ENCODE results near the gene COL2A1.

Gene COL2A1

GRCh38 chr12:47944685-47945340 is 59.5 kb downstream of the COL2A1 start:
- DNase-seq: no peak

GRCh38 chr12:47943623-47944340 is 60.5 kb downstream of the COL2A1 start:
- DNase-seq: no peak

DNA sequence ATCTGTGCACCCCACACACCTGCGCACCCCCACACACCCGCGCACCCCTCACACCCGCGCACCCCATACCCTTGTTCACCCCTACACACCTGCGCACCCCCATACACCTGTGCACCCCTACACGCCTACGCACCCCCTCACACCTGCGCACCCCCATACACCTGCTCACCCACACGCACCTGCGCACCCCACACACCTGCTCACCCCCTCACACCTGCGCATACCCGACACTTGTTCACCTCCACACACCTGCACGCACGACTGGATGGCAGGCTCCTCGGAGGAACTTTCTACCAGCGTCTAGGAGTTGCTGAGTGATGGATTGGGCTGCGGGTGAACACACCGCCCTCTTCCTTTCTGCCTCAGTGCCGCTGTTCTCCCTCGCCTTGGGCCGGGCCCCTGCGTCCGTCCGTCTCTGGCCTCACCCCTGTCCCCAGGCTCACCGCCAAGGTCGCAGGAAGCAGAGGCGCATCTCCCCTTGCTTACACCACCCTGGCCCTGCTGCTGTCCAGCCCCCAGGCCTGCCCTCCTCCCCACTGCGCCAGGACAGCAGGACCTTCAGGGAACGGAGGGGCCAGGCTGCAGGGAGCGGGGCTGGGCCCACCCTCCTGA is 61.6 kb downstream of the COL2A1 start:
- no peak for DNase-seq

DNA sequence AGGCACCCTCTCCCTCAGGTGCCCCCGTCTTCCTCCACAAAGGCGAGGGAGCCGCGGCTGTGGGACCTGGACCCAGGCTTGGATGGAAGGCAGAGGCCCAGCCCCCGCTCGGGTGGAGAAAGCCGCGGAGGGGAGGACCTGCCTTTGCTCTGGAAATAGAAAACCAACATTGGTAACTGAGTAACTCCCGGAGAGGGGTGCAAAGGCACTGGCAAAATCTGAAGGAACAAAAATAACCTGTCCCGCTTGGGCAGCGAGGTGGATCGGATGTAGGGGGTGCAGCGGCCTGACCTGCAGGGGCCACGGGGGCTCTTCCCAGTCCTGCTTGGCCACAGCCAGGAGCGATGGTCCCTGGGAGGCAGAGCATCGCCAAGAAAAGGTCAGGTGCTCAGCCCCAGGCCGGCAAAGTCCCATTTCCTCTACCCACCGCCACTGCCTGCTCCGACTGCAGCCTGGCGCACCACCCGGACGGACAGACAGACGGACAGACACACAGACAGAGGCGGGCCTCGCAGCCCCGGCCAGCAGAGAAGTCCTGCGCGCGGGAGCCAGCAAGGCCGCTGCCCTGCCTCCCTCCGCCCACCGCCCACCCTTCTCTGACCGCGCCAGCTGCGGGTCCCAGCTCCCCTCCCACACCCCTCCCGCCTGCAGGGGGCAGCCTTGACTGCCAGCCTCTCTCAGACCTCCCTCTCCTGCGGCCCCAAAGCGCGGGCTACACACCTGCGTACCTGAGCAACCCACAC is 62.2 kb downstream of the COL2A1 start:
- DNase-seq: peak in 2 of 4 experiments; percentile 28 to 53

GRCh38 chr12:47941475-47941780 is 62.8 kb downstream of the COL2A1 start:
- peak; percentile 14 to 67 (median 44) for DNase-seq

DNA sequence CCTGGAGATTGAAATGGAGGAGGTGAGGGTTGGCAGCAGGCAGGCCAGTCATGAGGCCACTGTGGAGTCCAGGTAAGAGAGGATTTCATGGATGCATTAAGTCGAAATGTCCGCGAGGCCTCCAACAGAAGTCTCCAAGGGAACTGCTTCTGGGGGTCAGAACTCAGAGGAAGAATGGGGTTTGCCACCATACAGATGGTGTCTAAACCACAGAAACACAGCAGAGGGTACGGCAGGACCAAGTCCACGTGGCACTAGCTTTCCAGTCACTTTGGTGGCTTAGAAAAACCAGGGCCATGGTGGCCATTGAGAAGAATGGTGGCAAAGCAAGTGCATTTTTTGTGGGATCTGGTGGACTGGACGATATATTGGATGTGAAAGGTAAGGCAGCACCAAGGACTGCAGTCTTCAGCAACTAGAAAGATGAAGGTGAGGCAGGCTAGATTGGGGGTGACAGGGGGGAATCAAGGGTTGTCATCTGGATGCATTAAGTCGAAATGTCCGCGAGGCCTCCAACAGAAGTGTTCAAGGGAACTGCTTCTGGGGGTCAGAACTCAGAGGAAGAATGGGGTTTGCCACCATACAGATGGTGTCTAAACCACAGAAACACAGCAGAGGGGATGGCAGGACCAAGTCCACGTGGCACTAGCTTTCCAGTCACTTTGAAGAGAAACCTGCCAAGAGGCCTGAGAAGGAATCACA is 63.4 kb downstream of the COL2A1 start:
- no peak for DNase-seq

DNA sequence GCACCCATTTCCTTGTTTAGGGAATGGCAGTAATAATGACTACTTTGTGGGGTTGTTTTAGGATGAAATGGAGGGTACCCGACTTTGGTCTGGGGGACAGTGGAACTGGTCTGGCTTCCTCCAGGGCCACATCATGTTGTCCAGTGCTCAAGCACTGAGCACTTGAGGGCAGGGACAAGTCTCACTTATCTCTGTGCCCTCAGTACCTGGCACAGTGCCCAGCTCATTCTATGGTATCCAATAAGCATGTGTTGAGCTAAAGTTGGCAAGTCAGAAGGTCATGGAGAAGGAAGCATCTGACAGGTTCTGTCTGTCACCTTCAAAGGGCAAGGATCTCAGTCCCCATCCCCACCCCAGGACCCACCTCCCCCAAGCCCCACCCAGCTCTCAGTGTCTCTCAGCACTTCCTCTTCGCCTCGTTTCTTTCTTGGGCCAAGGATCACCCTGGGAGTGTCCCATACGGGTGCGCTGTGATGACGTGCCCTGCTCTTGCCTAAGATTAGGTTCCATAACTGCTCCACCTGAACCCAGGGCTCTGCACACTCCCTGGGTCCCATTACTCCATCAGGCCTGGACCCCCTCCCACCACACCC is 65.2 kb downstream of the COL2A1 start:
- DNase-seq: no peak

- DNase-seq: no peak
Observed at GRCh38 chr12:47938594-47938993, 65.7 kb downstream of the COL2A1 start.

- peak in 1 of 4 experiments; percentile 6 for DNase-seq
Observed at GRCh38 chr12:47938093-47938492, 66.2 kb downstream of the COL2A1 start.

DNA sequence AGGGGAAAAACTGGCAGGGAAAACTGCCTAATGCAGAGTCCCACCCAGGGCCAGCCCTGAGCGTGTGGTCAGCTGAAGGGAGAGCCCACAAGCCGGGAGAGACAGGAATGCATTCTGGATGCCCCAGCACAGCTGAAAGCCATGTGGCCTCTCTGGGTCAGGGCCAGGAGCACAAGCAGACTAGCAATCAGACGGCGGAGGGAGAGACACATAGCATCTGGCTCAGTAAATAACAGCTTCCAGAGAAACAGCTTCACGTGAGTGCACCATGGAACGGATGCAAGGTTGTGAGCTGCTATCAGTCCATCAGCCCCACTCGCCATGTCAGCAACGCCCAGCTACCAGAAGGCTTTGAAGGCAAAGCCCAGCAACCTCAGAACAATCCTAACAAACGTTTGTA is 69.1 kb downstream of the COL2A1 start:
- DNase-seq: no peak

DNA sequence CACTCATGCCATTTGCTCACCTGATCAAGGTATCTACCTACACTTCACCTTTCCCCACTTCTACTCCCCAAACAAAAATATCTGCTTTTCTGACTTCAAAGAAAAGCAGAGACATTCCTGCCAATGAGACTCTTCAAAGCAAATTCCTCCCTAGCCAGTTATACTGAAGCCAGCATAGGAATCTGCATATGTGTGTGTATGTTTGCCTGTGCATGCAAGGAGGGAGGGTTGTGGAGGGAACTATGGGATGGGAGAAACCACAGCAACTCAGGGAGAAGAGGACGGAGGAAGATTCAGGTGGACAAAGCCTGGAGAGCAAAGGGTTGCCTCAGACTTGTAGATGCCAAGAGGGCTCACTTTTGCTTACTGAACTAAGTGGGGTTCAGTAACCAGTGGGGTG is 73.1 kb downstream of the COL2A1 start:
- DNase-seq: no peak

DNA sequence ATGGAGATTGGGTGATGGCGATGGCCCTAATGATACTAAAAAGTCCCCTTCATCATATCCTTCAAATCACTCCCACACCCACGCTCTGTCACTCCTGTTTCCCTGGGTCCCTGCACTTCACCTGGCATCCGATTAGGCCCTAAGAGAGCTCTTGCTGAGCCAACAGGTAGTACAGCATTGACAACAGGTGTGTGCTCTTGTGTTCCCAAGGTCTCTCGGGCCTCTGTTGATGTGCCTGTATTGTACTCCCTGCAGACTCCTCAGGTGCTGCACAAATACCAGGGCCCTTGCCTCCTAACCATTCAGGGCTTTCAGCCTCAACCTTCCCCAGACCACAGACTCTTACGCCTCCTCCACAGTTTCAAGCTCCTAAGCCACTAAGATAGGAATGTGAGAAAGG is 73.6 kb downstream of the COL2A1 start:
- no peak for DNase-seq

DNA sequence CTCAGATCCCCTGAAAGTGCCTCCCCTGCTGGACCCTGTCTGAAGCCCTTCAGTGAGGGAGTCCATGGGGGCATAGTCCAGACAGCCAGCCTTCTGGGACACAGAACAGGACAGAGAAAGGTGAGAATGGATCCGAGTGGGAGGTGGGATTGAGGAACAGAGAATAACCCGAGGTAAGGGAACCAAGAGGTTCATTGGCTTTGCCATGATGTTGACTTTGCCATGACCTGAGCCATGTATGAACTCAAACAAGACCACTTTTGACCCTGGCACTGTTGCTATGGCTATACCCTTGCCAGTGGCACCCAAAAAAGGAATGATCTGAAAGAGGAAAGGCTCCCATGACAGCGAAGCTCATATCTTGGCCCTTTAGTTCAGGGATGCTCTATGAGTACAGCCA is 76.9 kb downstream of the COL2A1 start:
- no peak for DNase-seq

Data from suppressor macrophage (primary cell).